Rectal smooth muscle tissue (tissue), 1 donor: ENCODE measurements around the gene HPCAL1.

ENCODE experiments used
- H3K27ac ChIP-seq: one replicate; pipeline ENCODE4 v1.7.0; 2013; ENCODE audit warnings: low read depth, low read length, inconsistent platforms
- H3K27me3 ChIP-seq: one replicate; pipeline ENCODE4 v1.7.0; 2013; ENCODE audit warnings: low read length; ENCODE audit not compliant: control insufficient read depth, insufficient read depth
- H3K36me3 ChIP-seq: one replicate; pipeline ENCODE4 v1.7.0; 2013; ENCODE audit warnings: low read length; ENCODE audit not compliant: control insufficient read depth, insufficient read depth
- H3K4me1 ChIP-seq: one replicate; pipeline ENCODE4 v1.7.0; 2013; ENCODE audit warnings: low read length; ENCODE audit not compliant: control insufficient read depth, insufficient read depth
- H3K4me3 ChIP-seq: one replicate; pipeline ENCODE4 v1.7.0; 2013; ENCODE audit warnings: low read length
- H3K9ac ChIP-seq: one replicate; pipeline ENCODE4 v1.7.0; 2013; ENCODE audit warnings: low read length

The HPCAL1 gene

DNA sequence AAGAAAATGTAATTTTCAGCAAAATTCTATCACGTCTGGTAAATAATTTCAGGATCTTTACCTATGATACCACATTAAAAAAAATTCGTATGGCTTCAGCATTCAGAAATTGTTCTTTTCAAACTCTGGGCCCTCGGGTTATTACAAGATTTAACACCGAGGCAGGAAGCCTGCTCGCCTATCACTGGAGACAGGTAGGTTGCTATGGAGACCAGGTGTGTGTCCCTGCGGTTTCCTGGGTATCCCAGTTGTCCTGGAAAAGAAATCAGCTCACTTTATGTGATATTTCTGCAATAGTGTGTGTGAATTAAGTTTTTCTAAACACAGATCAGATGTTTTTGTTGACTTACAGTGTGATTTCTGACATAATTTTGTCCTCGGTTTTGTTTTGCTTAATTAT is 14.2 kb downstream of the HPCAL1 start:
- Histone ChIP-seq H3K9ac (no peak overlapping the region), H3K4me1 (no peaks in the 10 kb centered on the region), H3K36me3 (no peaks in the 10 kb centered on the region), H3K4me3 (no peak overlapping the region), H3K27me3 (no peaks in the 10 kb centered on the region), H3K27ac (no peak overlapping the region)

DNA sequence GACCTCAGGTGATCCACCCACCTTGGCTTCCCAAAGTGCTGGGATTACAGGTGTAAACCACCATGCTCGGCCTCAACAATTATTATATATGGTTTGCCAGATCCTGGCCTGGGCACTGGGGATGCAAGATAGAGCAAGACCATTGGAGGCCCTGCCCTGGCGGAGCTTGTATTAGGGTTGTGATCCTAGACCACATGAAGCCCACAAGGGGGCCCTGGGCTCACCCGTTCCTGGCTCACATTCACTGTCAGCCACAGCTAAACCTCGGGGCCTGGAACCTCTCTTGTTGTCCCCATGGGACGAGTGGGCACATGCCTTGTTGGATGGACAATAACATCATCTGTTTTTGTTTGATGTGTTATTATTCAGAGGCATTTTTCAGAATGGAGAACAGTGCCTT is 14.9 kb downstream of the HPCAL1 start:
- Histone ChIP-seq H3K27me3 (no peaks in the 10 kb centered on the region), H3K9ac (no peak overlapping the region), H3K4me1 (no peaks in the 10 kb centered on the region), H3K27ac (no peak overlapping the region), H3K4me3 (no peak overlapping the region), H3K36me3 (no peaks in the 10 kb centered on the region)

DNA sequence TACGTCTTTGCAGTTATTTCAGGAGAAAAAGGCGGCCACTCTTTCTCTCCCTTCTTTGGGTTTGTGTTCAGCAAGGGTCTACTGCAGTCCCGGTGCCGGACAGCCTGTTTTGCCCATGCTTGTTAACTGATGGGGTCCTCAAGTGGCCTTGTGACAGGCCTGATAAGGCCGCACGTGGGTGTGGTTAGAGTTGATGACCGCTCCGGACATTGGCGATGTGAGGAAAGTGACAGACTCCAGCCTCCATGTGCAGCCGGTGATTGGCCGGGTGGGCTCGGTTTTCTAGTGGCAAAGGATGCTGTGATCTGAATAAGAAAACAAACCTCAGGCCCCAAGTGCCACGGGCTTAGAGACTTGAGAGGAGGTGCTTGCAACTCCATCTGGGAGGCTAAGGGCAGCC is 15.6 kb downstream of the HPCAL1 start:
- no peak overlapping the region for H3K27ac ChIP-seq
- no peaks in the 10 kb centered on the region for H3K36me3 ChIP-seq
- no peaks in the 10 kb centered on the region for H3K27me3 ChIP-seq
- H3K9ac ChIP-seq = no peak overlapping the region
- no peaks in the 10 kb centered on the region for H3K4me1 ChIP-seq
- no peak overlapping the region for H3K4me3 ChIP-seq

DNA sequence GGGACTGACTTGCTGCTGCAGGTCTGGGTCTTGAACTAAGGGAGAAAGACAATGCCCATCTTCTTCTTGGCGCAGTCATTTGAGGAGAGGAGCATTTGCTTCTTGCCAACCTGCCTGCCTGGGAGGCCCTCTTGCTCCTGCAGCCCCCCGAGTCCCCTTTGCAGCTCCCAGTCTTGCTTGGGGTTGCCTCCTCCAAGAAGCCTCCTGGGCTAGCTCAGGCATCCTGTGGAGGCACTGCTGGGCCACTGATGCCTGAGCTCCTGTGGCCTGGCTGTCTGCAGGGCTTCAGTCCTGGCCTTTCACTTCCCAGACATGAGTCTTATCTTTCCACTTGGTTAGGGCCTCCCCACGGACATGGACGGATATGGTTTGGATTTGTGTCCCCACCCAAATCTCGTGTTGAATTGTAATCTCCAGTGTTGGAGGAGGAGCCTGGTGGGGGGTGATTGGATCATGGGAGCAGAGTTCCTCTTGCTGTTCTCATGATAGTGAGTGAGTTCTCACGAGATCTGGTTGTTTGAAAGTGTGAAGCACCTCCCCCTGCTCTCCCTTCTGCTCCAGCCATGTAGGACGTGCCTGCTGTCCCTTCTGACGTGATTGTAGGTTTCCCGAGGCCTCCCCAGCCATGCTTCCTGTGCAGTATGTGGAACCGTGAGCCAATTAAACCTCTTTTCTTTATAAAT is 17.3 kb downstream of the HPCAL1 start:
- Histone ChIP-seq H3K4me1 (no peaks in the 10 kb centered on the region), H3K36me3 (no peaks in the 10 kb centered on the region), H3K9ac (no peak overlapping the region), H3K4me3 (no peak overlapping the region), H3K27me3 (no peaks in the 10 kb centered on the region), H3K27ac (no peak overlapping the region)

DNA sequence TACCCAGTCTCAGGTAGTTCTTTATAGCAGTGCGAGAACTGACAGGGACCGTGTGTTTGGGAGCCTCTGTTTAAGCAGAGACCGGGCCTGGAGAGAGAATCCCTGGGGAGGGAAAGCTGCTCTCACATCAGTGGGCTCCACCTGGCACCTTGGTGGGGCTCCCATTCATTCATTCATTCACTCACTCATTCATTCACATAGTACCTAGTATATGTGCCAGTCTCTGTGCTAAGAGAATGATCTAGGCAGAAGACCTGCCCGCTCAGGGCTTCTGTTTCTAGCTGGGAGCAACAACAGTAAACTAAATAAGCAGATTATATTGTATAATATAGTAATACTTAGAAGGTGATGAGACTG is 17.8 kb downstream of the HPCAL1 start:
- Histone ChIP-seq H3K9ac (no peak overlapping the region), H3K27ac (no peak overlapping the region), H3K4me1 (no peaks in the 10 kb centered on the region), H3K27me3 (no peaks in the 10 kb centered on the region), H3K4me3 (no peak overlapping the region), H3K36me3 (no peaks in the 10 kb centered on the region)

DNA sequence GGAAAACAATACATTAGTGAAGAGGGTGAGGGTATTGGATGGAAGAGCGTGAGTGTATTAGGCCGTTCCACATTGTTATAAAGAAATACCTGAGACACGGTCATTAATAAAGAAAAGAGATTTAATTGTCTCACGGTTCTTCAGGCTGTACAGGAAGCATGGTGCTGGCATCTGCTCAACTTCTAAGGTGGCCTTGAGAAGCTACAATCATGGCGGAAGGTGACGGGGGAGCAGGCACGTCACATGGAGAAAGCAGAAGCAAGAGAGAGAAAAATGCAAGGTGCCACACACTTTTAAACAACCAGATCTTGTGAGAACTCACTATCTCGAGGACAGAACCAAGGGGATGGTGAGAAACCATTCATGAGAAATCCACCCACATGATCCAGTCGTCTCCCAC is 18.2 kb downstream of the HPCAL1 start:
- no peak overlapping the region for H3K4me3 ChIP-seq
- no peak overlapping the region for H3K27ac ChIP-seq
- no peaks in the 10 kb centered on the region for H3K36me3 ChIP-seq
- H3K4me1 ChIP-seq = no peaks in the 10 kb centered on the region
- no peak overlapping the region for H3K9ac ChIP-seq
- no peaks in the 10 kb centered on the region for H3K27me3 ChIP-seq

DNA sequence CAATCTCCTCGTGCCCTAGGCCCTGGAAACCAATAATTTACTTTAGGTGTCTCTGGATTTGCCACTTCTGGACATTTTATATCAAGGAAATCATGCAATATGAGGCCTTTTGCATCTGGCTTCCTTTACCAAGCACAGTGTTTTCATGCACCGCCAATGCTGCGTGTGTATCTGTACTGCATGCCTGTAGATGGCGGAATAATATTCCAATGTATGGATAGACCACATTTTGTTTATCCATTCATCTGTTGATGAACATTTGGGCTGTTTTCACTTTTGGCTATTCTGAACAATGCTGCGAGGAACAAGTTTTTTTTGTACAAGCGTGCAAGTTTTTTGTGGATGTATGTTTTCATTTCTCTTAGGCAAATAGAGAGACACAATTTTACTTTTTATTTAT is 18.9 kb downstream of the HPCAL1 start:
- no peaks in the 10 kb centered on the region for H3K36me3 ChIP-seq
- H3K27me3 ChIP-seq = no peaks in the 10 kb centered on the region
- H3K4me1 ChIP-seq = peaks cover 2% of the 10 kb centered on the region
- no peak overlapping the region for H3K4me3 ChIP-seq
- H3K27ac ChIP-seq = no peak overlapping the region
- no peak overlapping the region for H3K9ac ChIP-seq

DNA sequence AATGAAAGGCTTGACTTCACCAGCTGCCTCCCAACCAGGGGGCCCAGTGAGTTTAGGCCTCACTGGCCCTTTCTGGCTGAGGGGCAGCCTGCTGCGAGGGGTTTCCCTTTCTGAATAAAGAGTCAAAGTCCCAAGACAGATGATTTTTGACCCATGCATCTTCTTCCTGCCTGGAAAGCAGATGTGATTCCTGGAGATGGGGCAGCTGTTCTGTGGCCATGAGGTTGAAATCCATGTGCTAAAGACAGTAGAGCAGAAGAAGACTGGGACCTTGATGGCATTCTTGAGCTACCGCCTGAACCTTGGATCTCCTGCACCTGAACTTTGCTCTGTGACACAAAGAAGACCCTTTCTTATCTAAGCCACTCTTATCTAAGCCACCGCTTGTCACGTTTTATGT is 19.8 kb downstream of the HPCAL1 start:
- no peak overlapping the region for H3K4me3 ChIP-seq
- H3K27me3 ChIP-seq = no peaks in the 10 kb centered on the region
- H3K4me1 ChIP-seq = peaks cover 2% of the 10 kb centered on the region
- no peak overlapping the region for H3K9ac ChIP-seq
- H3K36me3 ChIP-seq = no peaks in the 10 kb centered on the region
- no peak overlapping the region for H3K27ac ChIP-seq

DNA sequence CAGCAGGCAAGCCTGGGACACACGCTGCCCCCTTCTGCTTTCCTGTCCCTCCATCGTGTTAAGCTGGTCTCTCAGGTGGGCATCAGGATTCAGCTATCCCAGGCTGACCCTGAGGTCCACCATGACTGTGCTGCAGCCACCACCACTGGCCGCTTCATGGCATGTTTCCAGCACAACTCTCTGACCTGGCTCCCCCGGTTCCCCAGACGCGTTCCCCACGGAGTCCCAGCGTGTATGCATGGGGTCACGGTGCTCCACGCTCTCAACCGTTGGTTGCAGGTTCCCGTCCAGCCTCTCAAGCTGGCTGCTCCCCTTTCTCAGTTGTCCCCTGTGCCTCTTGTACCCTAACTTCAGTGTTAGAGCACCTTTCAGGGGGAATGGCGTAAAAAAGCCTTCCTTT is 20.3 kb downstream of the HPCAL1 start:
- no peaks in the 10 kb centered on the region for H3K27me3 ChIP-seq
- H3K9ac ChIP-seq = no peak overlapping the region
- H3K4me1 ChIP-seq = peaks cover 2% of the 10 kb centered on the region
- H3K4me3 ChIP-seq = no peak overlapping the region
- no peaks in the 10 kb centered on the region for H3K36me3 ChIP-seq
- H3K27ac ChIP-seq = no peak overlapping the region

DNA sequence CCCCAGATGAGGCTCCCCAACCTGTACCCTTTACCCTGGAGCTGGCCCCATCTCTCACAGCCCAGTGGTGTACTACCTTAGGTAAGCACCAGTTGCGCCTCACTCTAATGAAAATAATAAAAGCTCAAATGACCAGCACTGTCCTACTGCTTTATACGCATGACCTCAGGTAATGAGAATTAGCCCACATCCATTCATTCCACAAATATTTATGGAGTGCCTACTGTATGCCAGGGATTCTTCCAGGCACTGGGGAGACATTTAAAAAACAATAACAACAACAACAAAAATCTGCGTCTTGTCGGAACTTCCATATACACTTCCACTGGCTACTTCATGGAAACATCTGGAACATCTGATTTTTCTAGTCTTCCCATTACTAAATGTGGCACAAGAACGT is 20.8 kb downstream of the HPCAL1 start:
- Histone ChIP-seq H3K9ac (no peak overlapping the region), H3K4me3 (no peak overlapping the region), H3K27me3 (no peaks in the 10 kb centered on the region), H3K4me1 (peaks cover 2% of the 10 kb centered on the region), H3K27ac (no peak overlapping the region), H3K36me3 (no peaks in the 10 kb centered on the region)

DNA sequence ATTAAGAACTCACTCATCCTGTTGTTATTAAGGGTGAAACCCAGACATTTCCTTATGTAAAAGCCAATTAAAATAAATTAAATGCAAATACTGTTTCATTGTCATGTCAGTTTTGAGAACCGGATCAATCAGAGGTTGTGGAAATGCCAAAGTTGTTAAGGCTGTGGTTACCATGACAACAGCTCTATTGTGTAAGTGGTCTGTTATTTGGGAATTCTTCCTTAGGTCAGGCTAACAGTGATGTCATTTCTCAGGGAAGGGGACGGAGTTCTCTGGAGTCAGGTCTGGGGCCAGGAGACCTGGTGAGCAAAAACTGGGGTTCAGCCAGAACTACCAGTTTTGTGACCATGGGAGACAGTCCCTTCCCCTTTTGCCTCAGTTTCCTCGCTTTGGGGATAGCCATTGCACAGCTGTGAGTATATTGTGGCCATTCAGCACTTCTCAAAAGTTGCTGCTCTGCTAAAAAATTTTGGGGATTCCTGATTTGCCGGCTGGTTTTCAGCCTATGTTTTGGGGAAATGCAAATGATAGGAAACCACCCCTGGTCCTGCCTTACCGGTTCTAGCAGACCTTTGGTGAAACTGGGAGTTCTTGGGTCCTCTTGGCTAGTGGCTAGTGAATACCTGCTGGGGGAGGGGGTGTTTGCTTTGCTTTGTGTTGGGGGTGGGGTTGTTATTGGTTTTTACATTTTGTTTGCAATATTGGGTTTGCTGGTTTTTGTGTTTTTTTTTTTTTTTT is 21.6 kb downstream of the HPCAL1 start:
- no peak overlapping the region for H3K27ac ChIP-seq
- H3K36me3 ChIP-seq = no peaks in the 10 kb centered on the region
- no peak overlapping the region for H3K9ac ChIP-seq
- no peak overlapping the region for H3K4me3 ChIP-seq
- no peaks in the 10 kb centered on the region for H3K27me3 ChIP-seq
- H3K4me1 ChIP-seq = peaks cover 2% of the 10 kb centered on the region

DNA sequence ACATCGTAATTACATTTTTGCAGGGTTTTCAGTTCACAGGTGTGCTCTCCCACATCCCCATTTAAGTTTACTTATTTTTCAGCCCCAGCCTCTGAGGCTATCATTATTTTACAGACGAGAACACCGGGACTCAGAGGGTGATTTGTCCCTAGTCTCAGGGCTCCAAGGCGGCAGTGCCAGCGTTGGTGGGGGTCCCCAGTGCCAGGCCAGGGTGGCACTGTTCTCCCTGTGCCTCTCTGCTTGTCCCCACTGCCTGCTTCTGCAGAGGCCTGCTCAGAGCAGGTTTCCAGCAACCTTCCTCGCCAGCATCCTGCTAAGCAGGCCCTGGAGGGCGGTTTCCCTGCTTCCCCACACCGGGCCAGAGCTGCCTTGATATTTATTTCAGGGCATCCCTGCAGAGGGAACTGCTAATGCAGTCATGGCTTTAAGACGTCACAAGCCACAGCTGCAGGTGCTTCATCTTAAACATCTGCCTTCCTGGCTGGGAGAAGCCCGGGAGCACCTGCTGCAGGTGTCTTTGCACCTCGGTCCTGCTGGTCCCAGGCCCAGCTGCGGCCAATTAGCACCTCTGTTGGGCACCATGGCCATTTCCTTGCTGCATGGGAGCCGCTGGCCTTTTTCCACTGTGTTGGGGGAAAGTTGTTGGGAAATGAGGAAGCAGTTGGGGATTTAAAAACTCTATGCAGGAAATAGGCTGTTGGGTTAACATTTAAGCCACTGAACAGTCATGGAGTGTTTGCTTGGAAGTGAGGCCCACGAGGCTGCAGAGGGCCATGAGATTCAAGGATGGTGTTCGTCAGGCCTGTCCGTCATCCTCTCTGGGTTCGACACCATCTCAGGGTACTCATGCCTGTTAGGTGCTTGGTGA is 22.8 kb downstream of the HPCAL1 start:
- no peaks in the 10 kb centered on the region for H3K27me3 ChIP-seq
- H3K9ac ChIP-seq = no peak overlapping the region
- no peak overlapping the region for H3K27ac ChIP-seq
- H3K4me3 ChIP-seq = no peak overlapping the region
- H3K36me3 ChIP-seq = no peaks in the 10 kb centered on the region
- H3K4me1 ChIP-seq = peaks cover 2% of the 10 kb centered on the region
